ENCODE measurements around the gene FBXO30. TPM values are rescaled to one million over a fixed set of nuclear protein-coding genes. Genes with fewer than 3 reads are reported as not detected.

FBXO30 gene
- total RNA-seq, 1 experiment from 2014 or later, result 10.6 TPM

GRCh38 chr6:145765449-145765848, 49.1 kb downstream of the FBXO30 start:
- Mint-ChIP-seq H3K36me3 (ENCODE audit: insufficient read depth, unreplicated experiment) (no peaks in the 10 kb centered on the region), H3K27me3 (ENCODE audit: insufficient read depth, unreplicated experiment) (no peaks in the 10 kb centered on the region)
- no TSS peak for BruUV-seq (replicated peaks)

DNA sequence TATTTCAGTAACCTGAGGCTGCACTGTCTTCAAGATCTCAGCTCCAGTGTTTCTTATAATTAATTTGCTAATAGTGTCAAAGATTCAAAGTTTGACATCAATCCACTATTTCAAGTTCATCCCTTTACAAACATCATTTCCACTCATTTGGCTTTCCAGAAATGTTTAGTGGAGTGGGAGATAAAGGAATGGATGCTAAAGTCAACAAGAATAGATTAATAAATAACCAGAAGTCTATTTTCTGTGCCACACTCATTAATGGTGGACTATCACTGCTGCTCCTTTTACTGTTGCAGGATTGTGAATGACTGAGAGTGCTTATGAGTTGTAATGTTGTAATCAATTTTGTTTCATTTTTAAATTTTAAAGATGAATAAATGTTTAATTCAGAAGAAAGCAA, 50.9 kb downstream of the FBXO30 start:
- DNase-seq (ENCODE audit: unreplicated experiment), result no peak
- CTCF ChIA-PET, result interaction anchor here (0.6 kb wide), 1 partner anchor 1283 kb away, joined by 3 read pairs; no protein-coding TSS in a partner anchor
- Mint-ChIP-seq H3K4me3 (ENCODE audit: unreplicated experiment) (no peak overlapping the region), H3K4me1 (ENCODE audit: insufficient read depth, unreplicated experiment) (no peaks in the 10 kb centered on the region), H3K27ac (ENCODE audit: low read depth, unreplicated experiment) (no peak overlapping the region), H3K27me3 (ENCODE audit: insufficient read depth, unreplicated experiment) (no peaks in the 10 kb centered on the region), H3K36me3 (ENCODE audit: insufficient read depth, unreplicated experiment) (no peaks in the 10 kb centered on the region), H3K9me3 (ENCODE audit: unreplicated experiment) (no peaks in the 10 kb centered on the region)
- TF ChIP-seq, protein P1, sequence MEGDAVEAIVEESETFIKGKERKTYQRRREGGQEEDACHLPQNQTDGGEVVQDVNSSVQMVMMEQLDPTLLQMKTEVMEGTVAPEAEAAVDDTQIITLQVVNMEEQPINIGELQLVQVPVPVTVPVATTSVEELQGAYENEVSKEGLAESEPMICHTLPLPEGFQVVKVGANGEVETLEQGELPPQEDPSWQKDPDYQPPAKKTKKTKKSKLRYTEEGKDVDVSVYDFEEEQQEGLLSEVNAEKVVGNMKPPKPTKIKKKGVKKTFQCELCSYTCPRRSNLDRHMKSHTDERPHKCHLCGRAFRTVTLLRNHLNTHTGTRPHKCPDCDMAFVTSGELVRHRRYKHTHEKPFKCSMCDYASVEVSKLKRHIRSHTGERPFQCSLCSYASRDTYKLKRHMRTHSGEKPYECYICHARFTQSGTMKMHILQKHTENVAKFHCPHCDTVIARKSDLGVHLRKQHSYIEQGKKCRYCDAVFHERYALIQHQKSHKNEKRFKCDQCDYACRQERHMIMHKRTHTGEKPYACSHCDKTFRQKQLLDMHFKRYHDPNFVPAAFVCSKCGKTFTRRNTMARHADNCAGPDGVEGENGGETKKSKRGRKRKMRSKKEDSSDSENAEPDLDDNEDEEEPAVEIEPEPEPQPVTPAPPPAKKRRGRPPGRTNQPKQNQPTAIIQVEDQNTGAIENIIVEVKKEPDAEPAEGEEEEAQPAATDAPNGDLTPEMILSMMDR (IDR thresholded peaks at IDR 0.05; ENCODE audit: unreplicated experiment), result no peak
- BruUV-seq (replicated peaks), result no TSS peak
- POLR2A ChIA-PET, result no interaction called here
- intact Hi-C loops (cut with micrococcal nuclease), result no loop called here

More at GRCh38 chr6:145765449-145765848, 49.1 kb downstream of the FBXO30 start:
- CTCF ChIA-PET, result no interaction called here
- Mint-ChIP-seq H3K4me3 (ENCODE audit: unreplicated experiment) (no peak overlapping the region), H3K27ac (ENCODE audit: low read depth, unreplicated experiment) (no peak overlapping the region), H3K4me1 (ENCODE audit: insufficient read depth, unreplicated experiment) (no peaks in the 10 kb centered on the region), H3K9me3 (ENCODE audit: unreplicated experiment) (peaks cover 7% of the 10 kb centered on the region)
- DNase-seq (ENCODE audit: unreplicated experiment), result no peak
- TF ChIP-seq, protein P1 (IDR thresholded peaks at IDR 0.05; ENCODE audit: unreplicated experiment), result no peak
- POLR2A ChIA-PET, result no interaction called here
- intact Hi-C loops (cut with micrococcal nuclease), result no loop called here

DNA sequence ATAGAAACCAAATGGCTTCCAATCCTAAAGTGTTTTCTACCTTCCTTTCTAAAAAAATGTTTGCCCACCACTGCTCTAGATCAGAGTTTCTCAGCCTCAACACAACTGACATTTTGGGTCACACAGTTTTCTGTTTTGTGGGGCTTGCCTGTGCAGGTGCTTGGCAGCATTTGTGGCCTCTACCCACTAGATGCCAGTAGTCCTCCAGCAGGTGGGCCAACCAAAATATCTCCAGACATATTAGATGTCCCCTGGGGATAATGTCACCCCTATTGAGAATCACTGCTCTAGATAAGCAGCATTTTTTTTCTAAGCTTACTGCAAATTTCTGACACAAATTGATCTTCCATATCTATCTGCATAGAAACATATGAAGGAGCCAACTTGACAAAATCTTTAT, 53.0 kb downstream of the FBXO30 start:
- ChIA-PET CTCF (interaction anchor here (0.7 kb wide), 2 partner anchors 14 to 58 kb away, joined by 4 read pairs; no protein-coding TSS in a partner anchor), POLR2A (interaction anchor here (0.9 to 1.2 kb wide), 2 partner anchors 16 to 27 kb away, joined by 3 to 5 read pairs; partner anchors contain the start of gene EPM2A)
- no peak for DNase-seq (ENCODE audit: unreplicated experiment)
- Mint-ChIP-seq H3K4me1 (ENCODE audit: insufficient read depth, unreplicated experiment) (no peaks in the 10 kb centered on the region), H3K27me3 (ENCODE audit: insufficient read depth, unreplicated experiment) (no peaks in the 10 kb centered on the region), H3K9me3 (ENCODE audit: unreplicated experiment) (no peaks in the 10 kb centered on the region), H3K36me3 (ENCODE audit: insufficient read depth, unreplicated experiment) (no peaks in the 10 kb centered on the region), H3K4me3 (ENCODE audit: unreplicated experiment) (no peak overlapping the region), H3K27ac (ENCODE audit: low read depth, unreplicated experiment) (no peak overlapping the region)
- intact Hi-C loops (cut with micrococcal nuclease), result no loop called here
- TF ChIP-seq, protein P1 (IDR thresholded peaks at IDR 0.05; ENCODE audit: unreplicated experiment), result no peak
- BruUV-seq (replicated peaks), result no TSS peak

- no peak for DNase-seq (ENCODE audit: unreplicated experiment)
- no peaks in the 10 kb centered on the region for H3K36me3 Mint-ChIP-seq (ENCODE audit: insufficient read depth, unreplicated experiment)
- TF ChIP-seq, protein P1 (IDR thresholded peaks at IDR 0.05; ENCODE audit: unreplicated experiment), result no peak
- H3K4me1 Mint-ChIP-seq (ENCODE audit: insufficient read depth, unreplicated experiment), result peaks cover 18% of the 10 kb centered on the region
- ChIA-PET POLR2A (interaction anchor here (0.9 to 2.1 kb wide), 5 partner anchors 11 to 57 kb away, joined by 3 to 10 read pairs (median 4); no protein-coding TSS in a partner anchor), CTCF (interaction anchor here (1.4 kb wide), 1 partner anchor 23 kb away, joined by 3 read pairs; the partner anchor contains the start of gene EPM2A)
- no TSS peak for BruUV-seq (replicated peaks)
- no peaks in the 10 kb centered on the region for H3K9me3 Mint-ChIP-seq (ENCODE audit: unreplicated experiment)
- H3K27me3 Mint-ChIP-seq (ENCODE audit: insufficient read depth, unreplicated experiment), result no peaks in the 10 kb centered on the region
- intact Hi-C loops (cut with micrococcal nuclease), result no loop called here
- no peak overlapping the region for H3K27ac Mint-ChIP-seq (ENCODE audit: low read depth, unreplicated experiment)
- H3K4me3 Mint-ChIP-seq (ENCODE audit: unreplicated experiment), result no peak overlapping the region
Observed at GRCh38 chr6:145758113-145758512, 56.5 kb downstream of the FBXO30 start.
